ENCODE measurements around the gene PPP2R5C. TPM values are rescaled to one million over a fixed set of nuclear protein-coding genes. Genes with fewer than 3 reads are reported as not detected.

PPP2R5C gene
- total RNA-seq, 1 experiment from 2014 or later: 101 TPM

DNA sequence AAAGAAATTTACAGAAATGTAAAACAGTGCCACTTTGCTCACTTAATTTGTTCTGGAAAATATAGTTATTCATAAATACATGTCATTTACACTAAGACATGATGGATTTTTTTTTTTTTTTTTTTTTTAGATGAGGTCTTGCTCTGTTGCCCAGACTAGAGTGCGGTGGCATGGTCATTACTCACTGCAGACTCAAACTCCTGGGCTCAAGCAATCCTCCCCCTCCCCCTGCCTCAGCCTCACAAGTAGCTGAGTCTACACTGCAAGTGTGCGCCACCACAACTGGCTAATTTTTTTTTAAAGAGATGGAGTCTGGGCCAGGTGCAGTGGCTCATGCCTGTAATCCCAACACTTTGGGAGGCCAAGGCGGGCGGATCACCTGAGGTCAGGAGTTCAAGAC, 101.2 kb downstream of the PPP2R5C start:
- DNase-seq (ENCODE audit: low spot score): no peak

- DNase-seq (ENCODE audit: low spot score): no peak
Measured at GRCh38 chr14:101865288-101865687, 103.8 kb downstream of the PPP2R5C start.

DNA sequence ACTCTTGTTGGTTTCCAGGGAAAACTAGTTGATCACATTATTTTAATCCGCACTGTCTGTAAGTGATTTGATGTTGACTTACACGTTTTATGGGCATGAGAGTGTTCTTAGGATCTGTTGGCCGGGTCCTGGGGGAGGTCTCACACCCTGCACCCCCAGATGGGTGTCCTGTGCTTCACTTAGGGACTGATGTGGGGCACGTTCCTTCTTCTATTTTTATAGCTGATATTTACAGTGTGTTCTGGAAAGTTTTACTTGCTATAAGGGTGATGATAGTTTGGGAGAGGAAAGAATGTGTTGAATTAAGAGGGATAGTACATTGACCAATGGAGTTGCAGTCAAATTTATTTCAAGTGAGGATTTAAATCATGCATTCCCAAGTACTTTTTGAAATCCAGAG, 106.3 kb downstream of the PPP2R5C start:
- no peak for DNase-seq (ENCODE audit: low spot score)

GRCh38 chr14:101869217-101869616, 107.7 kb downstream of the PPP2R5C start:
- DNase-seq (ENCODE audit: low spot score): no peak

DNA sequence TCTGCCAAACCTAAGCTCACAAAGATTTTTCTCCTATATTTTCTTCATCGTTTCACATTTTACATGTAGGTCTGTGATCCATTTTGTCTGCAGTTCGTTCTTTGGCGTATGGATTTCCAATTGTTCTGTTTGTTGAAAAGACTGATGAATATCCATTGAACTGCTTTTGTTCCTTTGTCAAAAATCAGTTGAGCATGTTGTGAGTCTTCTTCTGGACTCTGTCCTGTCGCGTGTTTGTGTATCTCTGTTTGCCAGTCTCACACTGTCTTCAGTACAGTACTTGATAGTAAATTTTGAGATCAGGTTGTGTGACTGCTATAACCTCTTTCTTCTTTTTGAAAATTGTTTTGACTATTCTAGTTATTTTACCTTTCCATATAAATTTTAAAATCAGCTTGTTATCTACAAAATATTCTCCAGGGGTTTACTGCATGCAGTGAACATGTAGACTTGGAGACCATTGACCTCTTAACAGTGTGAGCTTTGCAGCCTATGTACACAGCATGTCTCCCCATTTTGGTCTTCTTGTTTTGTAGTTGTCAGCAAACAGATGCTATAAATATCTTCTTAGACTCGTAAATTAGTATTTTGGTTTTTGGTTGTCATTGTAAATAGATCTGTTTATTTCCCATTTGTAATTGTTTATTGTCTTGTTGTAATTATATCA, 108.9 kb downstream of the PPP2R5C start:
- DNase-seq (ENCODE audit: low spot score): no peak

DNA sequence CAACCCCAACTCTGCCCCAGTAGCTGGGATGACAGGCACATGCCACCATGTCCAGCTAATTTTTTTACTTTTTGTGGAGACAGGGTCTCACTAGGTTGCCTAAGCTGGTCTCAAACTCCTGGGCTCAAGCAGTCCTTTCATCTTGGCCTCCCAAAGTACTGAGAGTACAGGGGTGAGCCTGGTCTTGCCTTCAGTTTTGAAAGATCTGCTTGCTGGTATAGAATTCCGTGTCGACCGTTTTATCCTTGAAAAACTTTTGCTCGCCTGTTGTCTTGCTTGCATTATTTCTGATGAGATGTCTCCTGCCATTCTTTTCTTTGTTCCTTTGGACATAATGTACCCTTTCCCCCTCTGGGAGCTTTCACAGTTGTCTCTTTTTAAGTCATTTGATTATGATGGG, 110.8 kb downstream of the PPP2R5C start:
- no peak for DNase-seq (ENCODE audit: low spot score)

DNA sequence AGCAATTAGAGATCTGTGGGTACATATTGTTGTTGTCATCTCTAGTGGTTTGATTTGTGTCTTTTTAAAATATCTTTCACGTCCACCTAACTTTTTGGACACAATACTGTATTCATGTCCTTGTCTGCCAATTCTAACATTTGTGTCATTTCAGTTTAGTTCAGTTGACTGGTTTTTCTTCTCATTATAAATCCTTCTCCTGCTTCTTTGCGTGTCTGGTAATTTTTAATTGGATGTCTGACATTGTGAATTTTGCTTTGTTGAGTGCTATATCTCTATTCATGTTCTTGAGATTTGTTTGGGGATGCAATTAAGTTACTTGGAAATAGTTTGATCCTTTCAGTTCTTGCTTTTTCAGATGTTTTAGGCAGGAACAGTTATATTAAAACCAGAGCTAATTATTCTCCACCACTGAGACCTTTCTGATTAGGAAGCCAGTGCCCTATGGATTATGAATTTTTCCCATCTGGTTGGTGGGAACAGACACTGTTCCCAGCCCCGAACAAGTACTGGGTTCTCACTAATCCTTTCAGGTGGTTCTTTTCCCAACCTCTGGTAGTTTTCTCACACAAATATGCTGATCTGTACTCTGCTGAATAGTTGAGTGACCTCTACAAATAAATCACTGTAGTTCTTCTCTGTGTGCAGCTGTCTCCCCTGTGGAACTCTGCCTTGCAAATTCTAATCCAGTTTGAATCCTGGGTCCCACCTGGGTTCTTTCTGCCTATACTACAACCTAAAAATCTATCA, 111.7 kb downstream of the PPP2R5C start:
- DNase-seq (ENCODE audit: low spot score): no peak

- no peak for DNase-seq (ENCODE audit: low spot score)
Measured at GRCh38 chr14:101873991-101874390, 112.5 kb downstream of the PPP2R5C start.

DNA sequence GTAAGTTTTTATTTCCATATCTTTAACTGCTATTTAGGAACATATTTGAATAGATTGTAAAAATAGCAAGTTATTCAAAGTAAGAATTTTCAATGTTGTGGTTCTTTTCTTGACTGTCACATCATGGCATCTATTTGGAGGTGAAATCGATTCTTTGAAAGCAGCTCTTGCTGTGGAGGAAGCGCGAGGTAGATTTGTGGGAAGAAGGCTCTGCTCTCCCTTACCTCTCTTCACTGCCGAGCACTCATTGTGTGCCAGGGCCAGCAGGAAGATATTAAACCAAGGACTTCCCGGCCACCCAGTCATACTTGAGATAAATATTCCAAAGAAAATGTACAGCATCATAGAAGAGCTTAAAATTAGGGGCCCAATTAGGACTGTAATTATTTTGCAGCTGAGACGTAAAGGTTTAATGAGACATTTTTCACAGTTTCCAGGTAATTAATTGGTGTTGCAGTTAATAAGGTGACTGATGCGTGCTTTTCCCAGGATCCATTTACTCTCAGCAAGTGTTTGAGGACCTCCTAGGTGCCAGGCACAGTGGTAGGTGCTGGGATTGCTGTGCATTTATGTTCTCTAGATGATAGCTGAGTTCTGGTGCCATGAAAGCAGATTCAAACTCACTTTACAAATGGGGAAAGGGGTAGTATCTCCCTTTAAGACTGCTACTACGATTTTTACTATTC, 113.7 kb downstream of the PPP2R5C start:
- no peak for DNase-seq (ENCODE audit: low spot score)

GRCh38 chr14:101875727-101876554, 114.4 kb downstream of the PPP2R5C start:
- DNase-seq (ENCODE audit: low spot score): no peak

DNA sequence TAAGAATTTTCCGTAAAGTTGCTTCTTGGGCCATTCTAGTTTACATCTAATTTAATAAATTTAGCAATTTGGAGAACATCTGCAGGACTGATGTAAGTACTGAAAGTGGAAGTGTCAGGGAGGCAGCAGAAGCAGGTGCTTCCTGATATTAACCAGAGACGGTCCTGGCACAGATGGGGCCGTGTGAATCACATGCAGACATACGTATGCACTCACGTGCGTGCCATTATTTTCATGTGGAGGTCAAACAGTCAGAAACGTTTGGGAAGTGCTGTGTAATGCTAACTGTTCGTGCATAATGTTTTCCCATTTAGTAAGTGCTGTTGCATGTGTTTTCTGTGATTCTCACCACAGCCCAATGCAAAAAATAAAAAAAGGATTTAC, 115.0 kb downstream of the PPP2R5C start:
- DNase-seq (ENCODE audit: low spot score): no peak

GRCh38 chr14:101877766-101878165, 116.3 kb downstream of the PPP2R5C start:
- DNase-seq (ENCODE audit: low spot score): no peak

- DNase-seq (ENCODE audit: low spot score): no peak
Measured at GRCh38 chr14:101878211-101878821, 116.8 kb downstream of the PPP2R5C start.

GRCh38 chr14:101878822-101879528, 117.5 kb downstream of the PPP2R5C start:
- DNase-seq (ENCODE audit: low spot score): no peak

DNA sequence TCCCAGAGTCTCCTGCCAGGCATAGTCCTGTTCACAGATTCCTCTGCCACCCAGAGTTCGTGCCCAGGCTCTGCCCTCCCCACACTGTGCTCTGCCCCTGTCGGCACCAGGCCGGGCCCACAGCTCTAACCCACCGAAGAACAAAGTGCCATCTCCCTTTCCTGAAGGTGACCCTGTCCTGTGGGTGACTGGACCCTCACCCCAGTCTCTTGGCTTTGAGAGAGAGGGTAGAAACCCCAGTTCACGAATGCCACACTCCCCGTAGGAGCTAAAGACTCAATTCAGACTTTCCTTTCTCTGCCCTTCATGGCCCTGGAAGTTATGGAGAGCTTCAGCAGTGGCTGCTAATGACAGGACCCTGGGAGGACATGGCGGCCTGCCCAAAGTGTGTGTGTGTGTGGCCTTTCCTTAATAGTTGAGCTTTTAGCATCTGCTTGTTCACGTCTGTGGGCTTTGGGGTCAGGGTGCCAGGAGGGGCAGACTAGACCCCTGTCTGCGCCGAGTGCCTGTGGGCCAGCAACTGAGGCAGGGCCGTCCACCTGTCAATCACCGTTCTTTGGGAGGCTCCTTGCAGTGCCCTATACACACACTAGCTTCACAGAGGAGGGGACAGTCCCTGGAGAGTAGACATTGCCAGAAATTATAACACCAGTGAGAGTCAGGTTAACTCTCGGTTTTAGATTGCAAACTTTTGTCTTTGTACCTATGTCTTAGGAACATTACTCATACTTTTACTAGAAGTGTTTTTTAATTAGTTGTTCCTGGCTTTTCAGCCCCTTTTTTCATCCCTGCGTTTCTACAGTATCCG, 118.2 kb downstream of the PPP2R5C start:
- no peak for DNase-seq (ENCODE audit: low spot score)

DNA sequence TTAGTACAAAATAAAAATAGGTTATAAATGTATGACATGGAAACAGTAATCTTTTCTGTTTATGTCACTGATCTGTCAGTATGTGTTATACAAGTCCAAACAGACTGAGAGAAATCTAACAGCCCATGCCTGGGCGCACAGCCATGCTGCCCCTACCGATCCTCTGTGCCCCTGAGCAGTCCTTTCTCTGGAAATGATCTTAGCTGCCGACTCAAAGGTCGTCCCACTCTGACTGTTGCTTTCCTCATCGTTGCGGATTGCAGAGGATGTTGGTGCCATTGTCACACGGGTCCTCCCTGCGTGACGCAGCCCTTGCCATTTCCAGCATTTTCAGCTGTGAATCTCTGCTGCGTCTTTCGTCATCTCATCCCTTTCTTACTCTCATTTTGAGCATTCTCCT, 119.9 kb downstream of the PPP2R5C start:
- no peak for DNase-seq (ENCODE audit: low spot score)

DNA sequence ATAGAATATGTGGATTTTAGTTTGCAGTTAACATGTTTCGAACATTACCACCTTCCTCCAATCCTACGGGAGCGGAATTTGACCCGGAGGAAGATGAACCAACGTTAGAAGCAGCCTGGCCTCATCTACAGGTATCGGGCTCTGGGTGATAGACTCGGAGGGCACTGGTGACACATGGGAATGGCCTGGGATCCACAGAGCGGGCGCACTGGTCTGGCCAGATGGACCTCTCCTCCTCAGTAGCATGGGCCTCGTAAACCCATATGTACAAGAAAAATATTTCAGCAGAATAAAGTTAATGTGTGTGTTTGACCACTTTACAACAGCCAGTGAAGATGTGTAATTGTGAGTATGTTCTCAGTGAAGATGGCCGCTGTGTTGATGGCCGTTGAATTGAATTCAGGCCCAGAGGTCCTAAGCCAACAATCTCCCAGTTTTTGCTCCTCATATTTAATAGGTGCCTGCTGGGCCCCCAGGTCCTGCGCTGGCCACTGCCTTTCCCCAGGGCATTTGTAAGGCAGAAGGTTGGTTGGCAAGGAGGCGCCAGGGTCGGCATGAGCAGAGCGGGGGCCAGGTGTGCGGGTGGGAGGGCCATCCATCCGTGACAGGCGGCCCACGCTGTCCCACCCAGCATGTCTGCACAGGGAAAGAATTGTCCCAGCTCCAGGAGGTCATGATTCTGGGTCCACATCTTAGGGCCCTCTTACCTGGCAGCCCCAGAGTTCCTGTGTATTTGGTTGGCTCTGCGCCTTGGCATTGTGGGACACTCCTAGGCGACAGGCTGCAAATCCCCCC, 120.8 kb downstream of the PPP2R5C start:
- no peak for DNase-seq (ENCODE audit: low spot score)

DNA sequence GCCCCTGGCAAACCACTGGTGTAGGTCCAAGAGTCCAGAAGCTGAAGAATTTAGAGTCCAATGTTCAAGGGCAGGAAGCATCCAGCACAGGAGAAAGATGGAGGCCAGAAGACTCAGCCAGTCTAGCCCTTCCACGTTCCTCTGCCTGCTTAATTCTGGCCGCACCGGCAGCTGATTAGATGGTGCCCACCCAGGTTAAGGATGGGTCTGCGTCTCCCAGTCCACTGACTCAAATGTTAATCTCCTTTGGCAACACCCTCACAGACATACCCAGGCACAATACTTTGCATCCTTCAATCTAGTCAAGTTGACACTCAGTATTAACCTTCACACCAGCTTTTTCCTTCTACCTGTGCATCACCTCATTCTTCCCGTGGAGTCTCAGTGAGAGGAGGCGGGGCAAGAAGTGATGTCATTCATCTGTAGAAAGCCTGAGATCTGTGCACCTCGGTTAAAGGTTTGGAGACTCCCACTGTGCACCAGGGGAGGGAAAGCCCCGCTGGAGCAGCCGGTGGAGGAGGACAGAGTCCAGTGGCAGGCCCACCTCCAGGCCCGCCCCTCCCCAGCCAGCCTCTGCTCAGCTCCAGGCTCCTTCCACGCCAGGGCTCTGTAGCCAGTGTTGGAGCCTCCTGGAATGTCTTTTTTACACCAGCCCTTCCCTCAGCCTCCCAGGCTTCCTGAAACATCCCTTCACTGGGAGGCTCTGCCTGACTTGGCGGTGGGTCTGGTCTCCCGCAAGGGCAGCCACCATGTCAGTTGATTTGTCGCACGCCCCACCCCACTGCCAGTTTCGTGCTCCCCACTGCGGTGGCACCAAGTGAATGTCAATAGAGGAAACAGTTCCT, 122.8 kb downstream of the PPP2R5C start:
- DNase-seq (ENCODE audit: low spot score): no peak

Data from H4 (cell line).